DMS 273 (cell line): ENCODE results near the gene C1QTNF2.

Source experiments
- DNase-seq: peaks from one replicate; lab custom pipeline; 2025; ENCODE audit not compliant: unreplicated experiment; lab: John Stamatoyannopoulos, UW

Gene C1QTNF2, protein sequence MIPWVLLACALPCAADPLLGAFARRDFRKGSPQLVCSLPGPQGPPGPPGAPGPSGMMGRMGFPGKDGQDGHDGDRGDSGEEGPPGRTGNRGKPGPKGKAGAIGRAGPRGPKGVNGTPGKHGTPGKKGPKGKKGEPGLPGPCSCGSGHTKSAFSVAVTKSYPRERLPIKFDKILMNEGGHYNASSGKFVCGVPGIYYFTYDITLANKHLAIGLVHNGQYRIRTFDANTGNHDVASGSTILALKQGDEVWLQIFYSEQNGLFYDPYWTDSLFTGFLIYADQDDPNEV

DNA sequence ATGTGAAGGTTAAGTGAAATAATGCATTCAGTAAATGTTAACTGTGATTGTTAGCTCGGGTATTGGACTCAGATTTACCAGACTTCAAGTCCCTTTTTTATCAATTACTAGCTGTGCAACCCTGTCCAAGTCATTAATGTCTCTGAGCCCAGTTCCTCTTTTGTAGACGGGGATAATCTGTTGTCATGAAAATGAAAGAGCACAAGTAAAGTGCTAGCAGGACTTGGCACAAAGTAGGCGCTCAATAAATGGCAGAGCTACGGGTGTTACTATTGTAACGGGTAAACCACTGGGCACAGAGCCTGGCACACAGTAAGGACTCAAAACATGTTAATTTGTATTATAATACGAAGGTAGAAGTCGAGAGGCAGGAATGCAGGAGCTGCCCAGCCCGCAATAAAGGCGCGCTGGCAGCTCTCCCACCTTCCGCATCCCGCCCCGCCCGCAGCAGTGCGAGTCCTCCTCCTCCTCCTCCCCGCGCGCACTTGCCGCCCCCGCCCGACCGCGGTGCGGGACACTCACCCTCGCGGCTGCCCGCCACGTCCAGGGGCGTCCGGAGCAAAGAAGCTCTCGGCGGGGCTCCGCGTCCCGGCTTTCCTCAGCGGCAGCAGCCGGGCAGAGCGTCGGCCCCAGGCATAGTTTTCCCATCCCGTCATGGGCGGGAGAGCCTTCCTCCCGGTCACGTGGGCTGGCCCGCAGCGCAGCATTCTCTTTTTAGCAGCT, at the start of gene C1QTNF2:
Gene C1QTNF2 (minus strand): TSS at position 637 of the 723 bp plus-strand sequence. CDS start 15,615 bp downstream, outside the sequence.
- DNase-seq = peak; percentile 77

DNA sequence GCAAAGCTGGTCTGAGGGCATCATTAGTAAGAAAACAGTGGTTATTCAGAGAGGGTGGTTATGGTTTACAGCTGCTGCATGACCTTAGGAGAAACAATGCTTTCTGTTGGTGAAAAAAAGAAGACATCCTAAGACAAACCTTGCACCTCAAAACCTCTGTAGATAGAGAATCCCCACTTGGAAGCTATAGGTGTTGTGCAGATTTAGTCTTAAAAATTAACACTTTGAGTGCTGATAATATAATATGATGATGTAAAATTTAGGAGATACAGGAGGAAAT, 49.8 kb upstream of the C1QTNF2 start:
- no peak for DNase-seq

DNA sequence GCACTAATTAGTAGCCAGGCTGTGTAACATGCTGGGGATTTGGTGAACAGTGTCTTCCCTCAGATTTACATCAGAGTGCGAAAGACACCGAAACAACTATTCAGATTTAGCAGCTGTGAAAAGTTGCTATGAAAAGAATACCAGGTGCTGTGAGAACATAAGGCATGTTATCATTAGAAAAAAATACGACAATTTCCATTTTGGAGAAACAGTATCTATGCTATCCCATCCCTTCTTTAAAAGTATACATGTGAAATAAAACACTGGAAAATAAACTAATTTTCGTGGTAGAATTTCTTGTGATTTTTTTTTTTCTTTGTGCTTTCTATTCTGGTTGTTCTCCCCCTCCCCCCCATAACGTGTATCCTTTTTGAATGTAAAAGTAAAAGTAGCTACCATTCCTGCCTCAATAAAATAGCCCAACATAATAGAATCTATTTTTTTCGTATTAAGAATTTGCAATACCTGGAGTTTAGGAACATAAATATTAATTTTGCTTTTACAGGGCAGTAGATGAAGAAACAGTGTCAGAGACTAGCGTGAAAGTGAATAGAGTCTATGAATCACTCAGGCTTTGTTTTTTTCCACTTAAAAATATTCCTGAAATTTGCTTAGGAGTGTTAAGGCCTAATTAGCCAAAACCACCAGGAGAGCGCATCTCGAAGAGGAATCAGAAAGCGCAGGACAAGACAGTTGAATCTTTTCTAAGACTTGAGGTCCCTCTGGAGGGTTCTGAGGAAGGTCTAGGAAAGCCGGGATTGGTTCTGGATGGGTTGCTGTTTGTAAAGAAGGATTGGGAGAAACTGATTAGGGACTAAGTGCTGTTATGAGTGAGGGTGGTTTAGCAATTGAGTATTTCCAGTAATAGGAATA, 49.3 kb upstream of the C1QTNF2 start:
- peak; percentile 81 for DNase-seq

DNA sequence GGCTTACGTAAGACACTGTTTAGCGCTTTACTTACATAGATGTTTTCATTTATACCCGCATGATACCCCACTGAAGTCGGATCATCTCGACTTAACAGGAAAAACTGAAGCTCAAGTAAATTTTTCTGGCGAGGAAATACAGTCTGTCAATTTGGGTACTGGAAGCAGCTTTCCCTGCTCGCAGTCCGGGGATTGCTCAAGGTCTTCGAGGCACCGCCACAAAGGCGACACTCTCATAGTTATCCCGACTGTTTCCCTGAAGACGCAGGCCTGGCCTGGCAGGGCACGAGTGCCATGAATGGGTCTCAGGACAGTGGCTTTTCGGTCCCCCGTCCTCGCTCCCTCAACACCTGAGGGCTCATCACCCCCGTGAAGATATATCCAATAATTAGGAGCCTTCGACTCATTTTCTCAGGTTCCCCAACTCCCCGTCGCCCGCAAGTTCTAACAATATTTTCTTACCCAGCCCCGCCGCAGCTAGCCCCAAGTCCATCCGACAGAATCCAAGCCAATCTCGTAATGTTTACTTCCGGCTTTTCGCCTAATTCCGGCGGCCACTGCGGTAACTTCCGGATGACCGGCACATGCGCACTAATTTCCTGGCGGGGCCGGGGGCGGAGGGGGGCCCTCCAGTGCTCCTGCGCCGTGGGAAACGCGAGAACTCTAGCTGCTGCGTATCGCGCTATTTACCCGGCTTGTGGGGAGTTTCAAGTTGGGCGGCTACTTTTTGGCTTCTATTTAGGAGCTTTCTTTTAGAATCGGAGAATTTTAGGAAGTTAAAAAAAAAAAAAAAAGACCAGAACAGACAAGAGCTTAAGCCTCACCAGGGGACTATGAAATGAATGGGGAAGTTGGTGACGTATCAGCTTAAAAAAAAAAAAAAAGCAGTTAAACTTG, 48.4 kb upstream of the C1QTNF2 start, which contains the start of gene SLU7:
Gene SLU7 (minus strand): TSS at position 521 of the 897 bp plus-strand sequence. CDS start 3,787 bp downstream, outside the sequence.
- peak; percentile 98 for DNase-seq

DNA sequence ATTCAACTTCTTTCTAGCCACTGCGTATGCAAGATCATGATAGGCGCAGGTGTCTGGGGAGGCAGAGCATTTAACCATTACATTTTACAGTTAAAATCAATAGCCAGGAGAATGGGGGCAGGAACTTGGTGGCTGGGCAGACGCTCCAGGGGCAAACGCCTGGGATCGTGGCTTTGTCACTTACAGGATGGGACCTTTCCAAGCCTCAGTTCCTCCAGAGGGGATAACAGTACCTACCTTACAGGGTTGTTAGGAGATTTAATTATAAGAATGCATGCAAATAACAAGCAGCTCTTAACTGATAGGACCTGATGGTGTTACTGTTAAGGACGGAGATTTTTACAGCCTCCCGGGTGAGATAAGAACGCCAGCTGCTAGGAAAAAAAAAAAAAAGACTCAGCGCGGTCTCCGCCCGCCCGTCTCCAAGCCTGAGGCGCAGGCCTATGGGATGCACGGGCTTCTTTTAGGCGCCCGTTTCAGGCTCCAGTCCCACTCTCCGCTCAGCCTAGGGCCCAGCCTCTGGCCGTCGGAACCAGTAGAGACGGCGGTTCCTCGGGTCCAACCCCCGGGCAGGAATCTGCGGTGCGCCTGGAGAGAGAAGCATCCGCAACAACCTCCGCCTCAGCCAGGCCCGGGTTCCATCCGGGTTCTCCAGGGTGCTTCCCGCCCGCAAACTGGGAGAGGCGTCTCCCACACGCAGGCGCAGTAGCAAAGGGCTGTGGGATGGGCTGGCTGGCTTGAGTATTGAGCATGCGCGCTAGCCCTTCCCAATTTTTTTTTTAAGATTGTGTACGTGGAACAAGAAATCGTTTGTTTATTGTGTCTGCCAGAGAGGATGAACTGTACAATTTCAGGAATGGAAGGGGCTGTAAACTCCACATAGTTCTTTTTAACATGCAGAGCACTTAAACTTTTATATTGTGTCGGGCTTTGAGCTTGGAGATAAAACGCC, 29.3 kb upstream of the C1QTNF2 start, which contains the start of gene FAM200C:
Gene FAM200C (minus strand): TSS at position 653 of the 952 bp plus-strand sequence. CDS start 4,564 bp downstream, outside the sequence.
- peak; percentile 97 for DNase-seq

DNA sequence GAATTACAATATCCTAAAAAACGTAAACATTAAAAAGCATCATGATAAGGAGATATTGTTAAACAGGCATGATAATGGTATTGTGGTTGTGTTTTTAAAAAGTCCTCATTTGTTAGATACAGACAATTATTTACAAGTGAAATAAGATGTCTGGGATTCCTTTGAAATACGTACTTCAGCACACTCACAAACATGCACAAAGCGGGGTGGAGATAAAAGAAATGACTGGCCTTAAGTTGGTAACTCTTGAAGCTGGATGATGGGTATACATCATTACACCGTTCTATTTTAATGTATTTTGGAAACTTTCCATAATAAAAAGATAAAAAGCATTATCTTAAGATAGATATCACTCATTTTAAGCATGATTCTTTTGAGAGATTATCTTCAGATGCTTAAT, 28.4 kb upstream of the C1QTNF2 start:
- DNase-seq = peak; percentile 18

DNA sequence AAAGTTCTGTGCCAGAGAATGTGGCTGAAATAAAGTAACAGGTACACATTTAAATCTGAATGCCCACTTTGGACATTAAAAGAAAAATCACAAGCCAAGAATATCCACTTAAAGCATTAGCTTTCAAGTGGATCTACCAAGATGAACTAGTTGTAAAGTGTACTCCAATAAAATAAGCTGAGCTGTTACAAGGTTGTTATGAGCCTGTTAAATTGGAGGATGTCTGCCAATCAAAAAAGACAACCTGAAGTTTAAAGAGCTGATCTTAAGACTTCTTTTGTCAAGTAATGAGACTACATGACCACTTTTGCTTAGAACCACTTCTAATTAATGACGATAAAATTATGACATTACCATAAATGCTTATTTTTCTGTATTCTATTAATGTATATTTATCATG, 27.1 kb upstream of the C1QTNF2 start:
- DNase-seq = no peak

DNA sequence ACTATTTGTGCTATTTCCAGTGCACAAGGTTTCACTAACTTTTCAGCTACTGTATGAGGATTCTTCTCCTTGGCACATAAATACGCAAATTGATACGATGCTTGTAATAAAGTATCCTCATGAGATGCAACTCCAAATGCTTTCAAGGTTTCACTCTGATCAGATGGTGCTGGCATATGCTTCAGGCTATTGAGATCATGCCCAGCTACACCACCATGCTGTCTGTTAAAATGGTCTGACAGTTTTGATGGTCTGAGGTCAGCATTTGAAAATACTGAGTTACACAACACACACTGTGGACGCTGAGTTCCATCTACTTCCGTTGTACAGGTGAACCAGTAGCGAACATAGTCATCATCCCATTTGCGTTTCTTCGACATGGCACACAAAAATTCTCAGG, 24.7 kb upstream of the C1QTNF2 start:
- peak; percentile 22 for DNase-seq

DNA sequence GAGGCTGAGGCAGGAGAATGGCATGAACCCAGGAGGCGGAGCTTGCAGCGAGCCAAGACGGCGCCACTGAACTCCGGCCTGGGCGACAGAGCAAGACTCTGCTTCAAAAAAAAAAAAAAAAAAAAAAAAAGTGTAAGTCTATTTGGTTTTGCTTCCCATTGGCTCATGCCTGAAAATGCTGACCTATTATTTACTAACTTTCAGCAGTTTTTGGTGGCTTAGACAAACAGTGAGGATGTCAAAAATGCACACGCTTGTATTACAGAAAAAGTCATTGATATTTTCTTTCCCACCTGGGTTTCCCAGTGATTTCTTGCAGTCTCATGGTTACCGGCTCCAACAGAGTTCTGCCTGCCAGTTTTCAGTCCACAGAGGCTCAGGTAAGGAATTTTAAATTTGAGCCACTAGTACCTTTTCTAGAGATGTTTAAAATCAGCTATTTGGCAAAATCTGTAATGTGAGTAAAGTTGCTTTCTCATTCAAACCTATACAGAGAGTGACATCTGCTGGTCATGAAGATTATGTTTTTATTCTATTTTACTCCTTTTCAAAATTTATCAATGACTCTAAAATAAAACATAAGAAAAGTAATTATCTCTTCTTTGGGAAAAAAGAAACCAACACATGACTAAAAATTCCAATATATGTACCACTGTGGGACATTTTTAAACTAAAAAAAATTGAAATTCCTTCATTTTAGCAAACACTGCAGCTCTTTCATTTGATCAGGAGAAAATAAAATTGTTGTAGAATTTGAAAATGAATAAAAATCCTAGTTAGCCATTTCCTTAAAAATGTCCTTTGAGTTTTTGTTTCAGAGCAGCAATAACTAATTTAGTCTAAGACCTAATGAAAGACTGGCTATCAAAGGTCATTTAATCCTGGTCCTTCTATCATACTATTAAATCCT, 20.6 kb upstream of the C1QTNF2 start:
- DNase-seq = peak; percentile 53

DNA sequence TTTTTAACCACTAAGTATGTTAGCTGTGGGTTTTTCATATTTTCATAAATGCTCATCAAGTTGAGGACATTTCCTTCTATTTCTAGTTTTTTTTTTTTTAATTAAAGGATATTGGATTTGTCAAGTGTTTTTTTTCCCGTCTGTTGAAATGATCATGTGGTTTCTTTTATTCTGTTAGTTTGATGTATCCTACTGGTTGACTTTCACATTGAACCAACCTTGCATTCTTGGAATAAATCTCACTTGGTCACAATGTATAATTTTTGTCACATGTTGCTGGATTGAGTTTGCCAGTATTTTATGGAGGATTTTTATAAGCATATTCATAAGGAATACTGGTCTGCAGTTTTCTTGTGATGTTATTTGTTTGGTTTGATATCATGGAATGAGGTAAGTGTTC, 17.0 kb upstream of the C1QTNF2 start:
- DNase-seq = peak; percentile 8

DNA sequence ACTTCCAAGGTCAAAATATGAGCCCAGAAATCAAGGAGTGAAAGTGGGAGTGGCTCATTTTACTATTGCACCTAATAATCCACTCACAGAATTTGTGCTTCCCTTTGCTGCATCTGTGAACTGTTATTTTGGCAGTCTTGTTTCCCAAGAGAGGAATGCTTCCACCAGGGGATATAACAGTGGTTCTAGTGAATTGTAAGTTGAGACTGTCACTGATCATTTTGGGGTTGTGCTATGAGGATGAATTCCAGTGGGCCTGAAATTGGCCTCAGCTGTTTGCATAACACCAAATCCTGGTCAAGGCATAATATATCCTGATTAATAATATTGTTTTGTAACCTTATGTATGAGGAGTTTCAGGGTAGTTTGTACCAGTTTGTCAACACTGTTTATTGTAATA, 15.1 kb upstream of the C1QTNF2 start:
- peak; percentile 13 for DNase-seq

DNA sequence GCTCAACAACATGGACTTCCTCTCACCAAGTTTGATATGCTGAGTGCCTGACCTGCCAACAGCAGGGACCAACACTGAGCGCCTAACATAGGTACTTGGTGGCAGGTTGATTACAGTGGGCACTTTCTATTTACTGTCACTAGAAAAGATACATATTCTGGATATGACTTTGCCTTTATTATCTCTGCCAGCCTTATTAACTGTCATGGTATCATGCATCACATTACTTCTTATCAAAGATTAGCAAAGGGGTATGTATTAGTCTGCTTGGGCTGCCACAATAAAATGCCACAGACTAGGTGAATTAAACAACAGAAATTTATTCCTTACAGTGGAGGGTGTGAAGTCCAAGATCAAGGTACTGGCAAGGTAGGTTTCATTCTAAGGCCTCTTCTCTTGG, 14.3 kb upstream of the C1QTNF2 start:
- no peak for DNase-seq

DNA sequence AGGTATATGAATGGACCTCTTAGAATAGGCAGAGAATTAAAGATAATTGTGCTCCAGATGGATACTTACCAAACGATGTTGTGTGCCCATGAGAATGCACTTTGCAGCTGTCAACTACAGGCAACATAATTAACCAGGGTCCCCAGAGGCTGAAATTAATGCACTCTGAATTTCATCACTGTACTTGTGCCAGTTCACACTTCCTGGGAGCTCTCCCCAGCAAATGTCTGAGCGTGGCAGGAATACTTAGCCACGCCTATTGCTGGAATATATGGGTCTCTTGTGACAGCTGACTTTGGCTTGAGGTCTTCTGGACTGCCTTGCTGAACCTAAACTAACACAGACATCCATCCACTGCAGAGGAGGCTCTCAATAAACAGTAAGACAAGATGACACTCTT, 11.9 kb upstream of the C1QTNF2 start:
- DNase-seq = peak; percentile 89

DNA sequence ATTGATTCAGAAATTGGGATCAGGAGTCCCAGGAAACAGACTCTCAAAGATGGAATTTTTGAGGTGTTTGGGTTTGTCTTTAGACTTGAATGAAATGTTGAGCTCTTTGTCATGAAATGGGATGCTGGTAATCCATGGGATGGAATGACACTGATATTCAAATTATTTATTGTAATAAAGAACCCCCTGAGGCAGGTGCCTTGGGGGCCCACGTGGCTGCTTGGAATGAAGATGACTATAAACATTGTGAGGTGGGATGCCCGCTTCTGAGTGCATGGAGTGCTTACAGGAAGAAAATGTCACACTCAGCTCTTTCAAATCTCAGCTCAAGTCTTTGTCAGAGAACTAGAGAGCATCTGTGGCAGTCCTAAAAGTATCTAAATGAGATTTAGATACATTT, 9.6 kb upstream of the C1QTNF2 start:
- no peak for DNase-seq

DNA sequence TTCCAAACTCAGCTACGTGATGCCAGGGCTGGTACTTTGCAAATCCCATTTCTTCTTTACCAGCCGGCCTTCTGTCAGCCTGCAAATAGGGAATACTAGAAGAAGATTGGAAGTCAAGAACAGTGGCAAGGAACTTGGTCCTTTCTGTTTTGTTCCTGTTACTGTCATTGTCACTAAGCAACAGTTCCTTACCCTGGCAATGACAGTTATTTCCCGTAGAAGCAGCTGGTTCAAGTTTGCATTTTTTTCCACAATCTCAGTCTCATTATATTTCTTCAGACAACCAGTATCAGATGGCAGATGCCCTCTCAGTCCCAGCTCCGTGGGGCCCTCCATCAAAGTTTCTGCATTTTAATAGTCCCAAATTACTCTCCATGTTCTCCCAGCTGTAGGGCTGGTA, 9.1 kb upstream of the C1QTNF2 start:
- DNase-seq = peak; percentile 41

DNA sequence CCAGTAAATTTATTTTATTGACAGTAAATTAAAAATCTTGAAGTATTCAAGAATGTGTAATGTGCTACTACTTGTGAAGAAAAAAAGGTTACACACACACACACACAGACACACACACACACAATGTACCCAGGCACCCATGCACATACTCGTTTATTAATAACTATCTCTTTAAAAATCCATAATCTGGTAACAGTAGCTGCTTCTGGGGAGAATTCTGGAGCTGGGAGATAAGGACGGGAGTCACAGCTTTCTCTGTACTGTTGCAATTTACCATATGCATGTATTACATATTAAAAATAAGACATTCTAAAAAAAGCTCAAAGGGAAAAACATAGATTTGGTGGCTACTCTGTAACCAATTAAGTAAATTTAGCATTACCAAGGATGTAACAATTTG, 7.9 kb upstream of the C1QTNF2 start:
- DNase-seq = no peak

DNA sequence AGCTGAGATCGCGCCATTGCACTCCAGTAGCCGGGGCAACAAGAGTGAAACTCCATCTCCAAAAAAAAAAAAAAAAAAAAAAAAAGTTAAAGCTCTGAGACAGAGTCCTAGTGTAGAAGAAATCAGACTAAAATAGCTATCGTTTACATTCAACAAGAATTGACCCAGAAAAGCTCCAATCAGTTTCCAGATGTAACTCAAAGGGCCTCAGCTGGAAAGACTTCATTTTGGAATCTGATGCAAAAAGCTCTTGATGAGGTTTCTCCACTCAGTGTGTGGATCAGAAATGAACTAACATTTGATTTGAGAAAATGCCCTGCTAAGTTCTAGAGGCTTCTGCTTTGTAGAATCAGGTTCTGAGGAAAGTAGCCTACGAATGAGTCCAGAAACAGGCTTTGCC, 7.2 kb upstream of the C1QTNF2 start:
- no peak for DNase-seq

DNA sequence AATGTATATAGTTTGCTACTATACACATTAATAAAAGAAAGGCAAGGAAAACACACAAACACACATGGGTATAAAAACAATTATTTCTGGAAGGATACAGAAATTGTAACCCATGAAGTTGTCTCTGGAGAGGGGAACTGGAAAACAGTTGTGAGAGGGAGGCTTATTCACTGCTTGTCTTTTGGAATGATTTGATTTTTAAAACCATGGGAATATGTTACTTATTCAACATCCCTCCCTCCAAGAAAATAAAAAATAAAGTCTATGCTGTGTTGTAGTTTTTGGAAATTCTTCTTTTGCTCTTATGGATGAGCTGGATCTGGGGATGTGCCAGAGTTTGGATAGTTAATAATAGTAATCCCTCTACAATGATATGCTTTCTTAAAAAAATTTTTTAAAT, 6.0 kb upstream of the C1QTNF2 start:
- no peak for DNase-seq
